GM23338 (cell line): ENCODE data around the gene JAM3. TPM values are rescaled to one million over a fixed set of nuclear protein-coding genes. Genes with fewer than 3 reads are reported as not detected.
A peak's percentile ranks its signal among the peaks of the same experiment; 100 is the strongest.

Experiments used
- ATAC-seq: fragments of 200-7000 bp; cut with Tn5 transposase; 3 replicates; pipeline ENCODE4 v1.9.1; 2020
- DNase-seq: peaks from one replicate; pipeline ENCODE4 v3.0.0-alpha.2; 2015; ENCODE audit warnings: low spot score
- H2AFZ ChIP-seq: fragments of 200-600 bp; sonication (generic); 2 replicates; pipeline ENCODE4 v1.8.0; 2016; ENCODE audit warnings: antibody characterized with exemption, mild to moderate bottlenecking, moderate library complexity
- H3F3A ChIP-seq: fragments of 200-600 bp; sonication (generic); replicated peaks from 2 replicates; pipeline ENCODE4 v1.8.0; 2017; ENCODE audit warnings: antibody characterized with exemption, mixed run types, low read depth
- H3K27ac ChIP-seq: fragments of 200-600 bp; sonication (generic); 2 replicates; pipeline ENCODE4 v1.6.1; 2016; ENCODE audit warnings: low read depth
- H3K27me3 ChIP-seq: fragments of 200-600 bp; sonication (generic); 2 replicates; pipeline ENCODE4 v1.8.0; 2016; ENCODE audit warnings: mild to moderate bottlenecking, mixed run types, moderate library complexity; ENCODE audit not compliant: insufficient read depth
- H3K36me3 ChIP-seq: fragments of 200-600 bp; sonication (generic); 2 replicates; pipeline ENCODE4 v1.8.0; 2016; ENCODE audit warnings: mild to moderate bottlenecking; ENCODE audit not compliant: insufficient read depth
- H3K4me1 ChIP-seq: fragments of 200-600 bp; sonication (generic); 2 replicates; pipeline ENCODE4 v1.8.0; 2016; ENCODE audit warnings: mild to moderate bottlenecking, moderate library complexity; ENCODE audit not compliant: insufficient read depth
- H3K4me2 ChIP-seq: fragments of 200-600 bp; sonication (generic); 2 replicates; pipeline ENCODE4 v1.7.1; 2017; ENCODE audit warnings: mixed run types
- H3K4me3 ChIP-seq: fragments of 200-600 bp; sonication (generic); 2 replicates; pipeline ENCODE4 v1.6.1; 2016; ENCODE audit warnings: mixed run types
- H3K79me2 ChIP-seq: fragments of 200-600 bp; sonication (generic); replicated peaks from 2 replicates; pipeline ENCODE4 v1.8.0; 2017; ENCODE audit warnings: mild to moderate bottlenecking; ENCODE audit not compliant: insufficient read depth
- H3K9me2 ChIP-seq: fragments of 200-600 bp; sonication (generic); 2 replicates; pipeline ENCODE4 v1.8.0; 2017; ENCODE audit not compliant: insufficient read depth
- H4K20me1 ChIP-seq: fragments of 200-600 bp; sonication (generic); replicated peaks from 2 replicates; pipeline ENCODE4 v1.8.0; 2017; ENCODE audit warnings: mild to moderate bottlenecking; ENCODE audit not compliant: insufficient read depth
- H3K27ac Mint-ChIP-seq: 2 replicates; pipeline ENCODE4 v1.8.0; 2020; ENCODE audit warnings: inconsistent platforms, mild to moderate bottlenecking, moderate library complexity, mixed read lengths
- H3K27me3 Mint-ChIP-seq: 3 replicates; pipeline ENCODE4 v1.8.0; 2022; ENCODE audit warnings: low read depth, mild to moderate bottlenecking, moderate library complexity, mixed read lengths, inconsistent platforms; ENCODE audit not compliant: insufficient read depth, poor library complexity
- H3K36me3 Mint-ChIP-seq: 3 replicates; pipeline ENCODE4 v1.8.0; 2021; ENCODE audit warnings: low read depth, mild to moderate bottlenecking, inconsistent platforms, moderate library complexity, mixed read lengths
- H3K4me1 Mint-ChIP-seq: 3 replicates; pipeline ENCODE4 v1.8.0; 2020; ENCODE audit warnings: mild to moderate bottlenecking, inconsistent platforms, mixed read lengths
- H3K4me3 Mint-ChIP-seq: 3 replicates; pipeline ENCODE4 v1.8.0; 2021; ENCODE audit warnings: moderate library complexity, mild to moderate bottlenecking, inconsistent platforms, mixed read lengths
- H3K9me3 Mint-ChIP-seq: 3 replicates; pipeline ENCODE4 v1.8.0; 2020; ENCODE audit warnings: moderate library complexity, mild to moderate bottlenecking, inconsistent platforms, mixed read lengths
- CREB1 ChIP-seq: fragments of 250-450 bp; sonication (Bioruptor Pico); IDR thresholded peaks from 2 replicates; pipeline ENCODE4 v1.5.0; 2020; ENCODE audit warnings: low read depth, mild to moderate bottlenecking, moderate library complexity
- EZH2phosphoT487 ChIP-seq: fragments of 200-600 bp; sonication (generic); IDR thresholded peaks from one replicate; pipeline ENCODE4 v1.8.1; 2018; ENCODE audit warnings: antibody characterized with exemption; ENCODE audit not compliant: unreplicated experiment
- JUNB ChIP-seq: IDR thresholded peaks from one replicate; pipeline ENCODE4 v1.6.1; 2016; ENCODE audit warnings: antibody characterized with exemption; ENCODE audit not compliant: unreplicated experiment
- NANOG ChIP-seq: IDR thresholded peaks from 2 replicates; pipeline ENCODE4 v1.6.1; 2016; ENCODE audit warnings: antibody characterized with exemption, borderline replicate concordance
- POLR2AphosphoS5 ChIP-seq: IDR thresholded peaks from 2 replicates; pipeline ENCODE4 v1.6.1; 2016; ENCODE audit warnings: antibody characterized with exemption, low read depth
- STAT1 ChIP-seq: IDR thresholded peaks from one replicate; pipeline ENCODE4 v1.6.1; 2016; ENCODE audit warnings: antibody characterized with exemption; ENCODE audit not compliant: unreplicated experiment
- ZNF462 ChIP-seq: fragments of 250-450 bp; sonication (Bioruptor Pico); IDR thresholded peaks from 2 replicates; pipeline ENCODE4 v1.5.0; 2020; ENCODE audit warnings: mild to moderate bottlenecking, moderate library complexity
- polyA plus RNA-seq: library from polyadenylated mRNA; unstranded; fragments of >200 nt; fragmentation: Nextera tagmentation; extraction: Ambion mirVana; gene quantifications from 2 replicates; pipeline ENCODE4 v1.2.1, GENCODE V29; 2016
- total RNA-seq: library from RNA; depleted of rRNA; stranded (reverse); fragments of >200 nt; shearing (Covaris generic); gene quantifications from 2 replicates; pipeline ENCODE4 v1.2.3, GENCODE V29; 2014
- TF ChIP-seq, protein P1 (sequence below): IDR thresholded peaks from 2 replicates; pipeline ENCODE4 v1.6.1; 2016; ENCODE audit warnings: antibody characterized with exemption
- TF ChIP-seq, protein P2 (sequence below): IDR thresholded peaks from one replicate; pipeline ENCODE4 v1.6.1; 2018; ENCODE audit warnings: antibody characterized with exemption; ENCODE audit not compliant: unreplicated experiment
- TF ChIP-seq, protein P3 (sequence below), 2 experiments: fragments of 200-600 bp in 1 of 2; sonication (generic) in 1 of 2; conservative IDR thresholded peaks; 2 replicates each; pipeline versions ENCODE4 v1.5.1 to v1.6.1; 2016 to 2017; ENCODE audit warnings: antibody characterized with exemption in 2 of 2, low read depth in 2 of 2, mild to moderate bottlenecking in 2 of 2, moderate library complexity in 1 of 2

The JAM3 gene
- total and polyA plus RNA-seq, 2 experiments from 2014 or later, result 14.1 to 41.5 TPM

DNA sequence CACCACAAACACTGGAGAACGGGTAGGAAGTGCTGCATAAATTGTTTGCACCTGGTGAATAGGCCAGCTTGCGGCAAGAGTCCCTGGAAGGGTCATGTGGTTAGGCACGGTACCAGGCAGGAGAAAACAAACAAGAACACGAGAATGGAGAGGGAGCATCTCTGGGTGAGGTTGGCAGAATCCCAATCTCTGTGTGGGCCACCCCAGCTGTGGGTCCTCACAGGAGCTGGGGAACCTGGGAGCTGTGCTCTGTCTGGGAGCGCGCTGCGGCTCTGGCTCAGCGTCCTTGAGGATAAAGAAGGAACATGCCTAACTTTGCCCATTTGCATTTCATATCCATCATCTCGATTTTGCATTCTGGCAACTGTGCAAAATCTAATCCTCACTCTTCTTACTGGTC is 46.1 kb upstream of the JAM3 start (continued):
- TF ChIP-seq POLR2AphosphoS5, result no peak
- TF ChIP-seq, protein P1, sequence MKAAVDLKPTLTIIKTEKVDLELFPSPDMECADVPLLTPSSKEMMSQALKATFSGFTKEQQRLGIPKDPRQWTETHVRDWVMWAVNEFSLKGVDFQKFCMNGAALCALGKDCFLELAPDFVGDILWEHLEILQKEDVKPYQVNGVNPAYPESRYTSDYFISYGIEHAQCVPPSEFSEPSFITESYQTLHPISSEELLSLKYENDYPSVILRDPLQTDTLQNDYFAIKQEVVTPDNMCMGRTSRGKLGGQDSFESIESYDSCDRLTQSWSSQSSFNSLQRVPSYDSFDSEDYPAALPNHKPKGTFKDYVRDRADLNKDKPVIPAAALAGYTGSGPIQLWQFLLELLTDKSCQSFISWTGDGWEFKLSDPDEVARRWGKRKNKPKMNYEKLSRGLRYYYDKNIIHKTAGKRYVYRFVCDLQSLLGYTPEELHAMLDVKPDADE, result no peak

- Mint-ChIP-seq H3K4me1 (peaks cover 28% of the 10 kb centered on the region), H3K36me3 (no peaks in the 10 kb centered on the region), H3K9me3 (no peaks in the 10 kb centered on the region), H3K27me3 (peaks cover 12% of the 10 kb centered on the region), H3K27ac (no peak overlapping the region), H3K4me3 (no peak overlapping the region)
- Histone ChIP-seq H3K27me3 (no peaks in the 10 kb centered on the region), H3F3A (no peaks in the 10 kb centered on the region), H3K4me2 (no peak overlapping the region), H3K79me2 (no peaks in the 10 kb centered on the region), H3K27ac (no peak overlapping the region), H4K20me1 (no peaks in the 10 kb centered on the region; the same call in 1 of the 2 replicates), H2AFZ (0 out of 2 replicates have a peak overlapping the region, but pooled peaks have one; percentile 43), H3K4me1 (peaks cover under 1% of the 10 kb centered on the region; the same call in 1 of the 2 replicates), H3K9me2 (no peaks in the 10 kb centered on the region), H3K4me3 (no peak overlapping the region), H3K36me3 (no peaks in the 10 kb centered on the region)
- DNase-seq, result no peak
- no peak for ATAC-seq
- TF ChIP-seq, protein P2, sequence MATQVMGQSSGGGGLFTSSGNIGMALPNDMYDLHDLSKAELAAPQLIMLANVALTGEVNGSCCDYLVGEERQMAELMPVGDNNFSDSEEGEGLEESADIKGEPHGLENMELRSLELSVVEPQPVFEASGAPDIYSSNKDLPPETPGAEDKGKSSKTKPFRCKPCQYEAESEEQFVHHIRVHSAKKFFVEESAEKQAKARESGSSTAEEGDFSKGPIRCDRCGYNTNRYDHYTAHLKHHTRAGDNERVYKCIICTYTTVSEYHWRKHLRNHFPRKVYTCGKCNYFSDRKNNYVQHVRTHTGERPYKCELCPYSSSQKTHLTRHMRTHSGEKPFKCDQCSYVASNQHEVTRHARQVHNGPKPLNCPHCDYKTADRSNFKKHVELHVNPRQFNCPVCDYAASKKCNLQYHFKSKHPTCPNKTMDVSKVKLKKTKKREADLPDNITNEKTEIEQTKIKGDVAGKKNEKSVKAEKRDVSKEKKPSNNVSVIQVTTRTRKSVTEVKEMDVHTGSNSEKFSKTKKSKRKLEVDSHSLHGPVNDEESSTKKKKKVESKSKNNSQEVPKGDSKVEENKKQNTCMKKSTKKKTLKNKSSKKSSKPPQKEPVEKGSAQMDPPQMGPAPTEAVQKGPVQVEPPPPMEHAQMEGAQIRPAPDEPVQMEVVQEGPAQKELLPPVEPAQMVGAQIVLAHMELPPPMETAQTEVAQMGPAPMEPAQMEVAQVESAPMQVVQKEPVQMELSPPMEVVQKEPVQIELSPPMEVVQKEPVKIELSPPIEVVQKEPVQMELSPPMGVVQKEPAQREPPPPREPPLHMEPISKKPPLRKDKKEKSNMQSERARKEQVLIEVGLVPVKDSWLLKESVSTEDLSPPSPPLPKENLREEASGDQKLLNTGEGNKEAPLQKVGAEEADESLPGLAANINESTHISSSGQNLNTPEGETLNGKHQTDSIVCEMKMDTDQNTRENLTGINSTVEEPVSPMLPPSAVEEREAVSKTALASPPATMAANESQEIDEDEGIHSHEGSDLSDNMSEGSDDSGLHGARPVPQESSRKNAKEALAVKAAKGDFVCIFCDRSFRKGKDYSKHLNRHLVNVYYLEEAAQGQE, result no peak
- no peak for TF ChIP-seq EZH2phosphoT487
- TF ChIP-seq CREB1, result no peak
- no peak for TF ChIP-seq ZNF462 (CRISPR knock-in tag)
- TF ChIP-seq STAT1, result no peak
- no peak for TF ChIP-seq JUNB
- TF ChIP-seq, protein P3, sequence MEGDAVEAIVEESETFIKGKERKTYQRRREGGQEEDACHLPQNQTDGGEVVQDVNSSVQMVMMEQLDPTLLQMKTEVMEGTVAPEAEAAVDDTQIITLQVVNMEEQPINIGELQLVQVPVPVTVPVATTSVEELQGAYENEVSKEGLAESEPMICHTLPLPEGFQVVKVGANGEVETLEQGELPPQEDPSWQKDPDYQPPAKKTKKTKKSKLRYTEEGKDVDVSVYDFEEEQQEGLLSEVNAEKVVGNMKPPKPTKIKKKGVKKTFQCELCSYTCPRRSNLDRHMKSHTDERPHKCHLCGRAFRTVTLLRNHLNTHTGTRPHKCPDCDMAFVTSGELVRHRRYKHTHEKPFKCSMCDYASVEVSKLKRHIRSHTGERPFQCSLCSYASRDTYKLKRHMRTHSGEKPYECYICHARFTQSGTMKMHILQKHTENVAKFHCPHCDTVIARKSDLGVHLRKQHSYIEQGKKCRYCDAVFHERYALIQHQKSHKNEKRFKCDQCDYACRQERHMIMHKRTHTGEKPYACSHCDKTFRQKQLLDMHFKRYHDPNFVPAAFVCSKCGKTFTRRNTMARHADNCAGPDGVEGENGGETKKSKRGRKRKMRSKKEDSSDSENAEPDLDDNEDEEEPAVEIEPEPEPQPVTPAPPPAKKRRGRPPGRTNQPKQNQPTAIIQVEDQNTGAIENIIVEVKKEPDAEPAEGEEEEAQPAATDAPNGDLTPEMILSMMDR (conservative IDR thresholded peaks at IDR 0.05; ENCODE audit: low read depth in 2 of 2), result no peak
- no peak for TF ChIP-seq NANOG
- TF ChIP-seq, protein P1, result no peak
- no peak for TF ChIP-seq POLR2AphosphoS5
Observed at GRCh38 chr11:134024420-134025081, 44.3 kb upstream of the JAM3 start.
